Activated CD4-positive, alpha-beta T cell treated with anti-CD3 and anti-CD28 coated beads, Interleukin-10, Interleukin-2, amounts not matched to agents 100 ng/mL and 50 ng/mL, durations not matched to agents 16 hours and 8 hours (primary cell): ENCODE data around the gene SLC6A13.

Source experiments
- DNase-seq: peaks from one replicate; pipeline ENCODE4 v3.0.0-alpha.2; 2020

The SLC6A13 gene

DNA sequence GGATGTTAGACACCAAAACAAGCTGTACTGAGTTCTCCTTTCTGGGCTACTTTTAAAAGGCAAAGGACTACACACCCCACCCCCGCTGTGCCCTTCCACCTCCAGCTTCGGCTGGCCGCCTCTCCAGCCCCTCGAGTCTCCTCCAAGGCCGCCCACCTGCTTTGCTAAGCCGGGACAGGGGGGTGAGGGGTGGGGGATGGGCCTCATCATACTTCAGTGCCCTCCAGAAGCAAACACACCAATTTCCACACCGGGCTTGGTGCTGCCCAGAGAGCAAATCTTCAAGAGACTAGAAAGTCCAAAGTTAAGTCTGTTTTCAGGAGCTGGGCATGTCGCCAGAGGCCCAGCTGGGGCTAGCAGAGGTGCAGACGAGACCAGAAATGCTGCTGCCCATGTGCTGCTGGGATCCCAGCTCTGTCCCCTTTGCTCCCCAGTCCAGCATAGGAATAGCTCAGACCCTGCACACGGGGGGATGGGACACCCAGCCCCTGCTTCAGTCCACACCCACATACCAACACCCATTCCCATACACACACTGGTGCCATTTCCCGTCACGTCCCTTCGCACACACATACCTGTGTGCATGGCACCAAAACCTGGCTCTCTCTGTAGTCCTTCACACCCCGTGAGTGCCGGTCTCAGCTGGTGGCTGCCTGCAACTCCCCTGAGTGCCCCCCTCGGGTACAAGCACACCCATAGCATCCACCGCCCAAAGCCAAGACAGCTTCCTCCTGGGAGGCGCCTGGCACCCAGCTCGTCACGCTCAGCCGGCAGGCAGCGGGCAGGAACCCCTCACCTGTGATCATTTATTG lies 49.7 kb downstream of the SLC6A13 start:
- DNase-seq = no peak

DNA sequence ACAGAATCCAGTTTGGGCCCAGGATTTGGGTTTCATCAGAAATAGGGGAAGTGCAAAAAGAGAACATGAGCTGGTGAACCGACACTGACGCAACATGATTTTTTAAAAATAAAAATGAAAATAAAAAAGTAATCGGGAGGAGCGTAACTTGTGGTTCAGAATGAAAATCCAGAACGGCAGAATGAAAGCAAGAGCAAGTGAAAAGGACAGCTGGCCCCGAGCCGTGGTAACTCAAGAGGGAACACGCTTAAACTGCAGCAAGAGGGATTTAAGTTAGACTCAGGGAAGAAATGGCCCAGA lies 50.3 kb downstream of the SLC6A13 start:
- no peak for DNase-seq

DNA sequence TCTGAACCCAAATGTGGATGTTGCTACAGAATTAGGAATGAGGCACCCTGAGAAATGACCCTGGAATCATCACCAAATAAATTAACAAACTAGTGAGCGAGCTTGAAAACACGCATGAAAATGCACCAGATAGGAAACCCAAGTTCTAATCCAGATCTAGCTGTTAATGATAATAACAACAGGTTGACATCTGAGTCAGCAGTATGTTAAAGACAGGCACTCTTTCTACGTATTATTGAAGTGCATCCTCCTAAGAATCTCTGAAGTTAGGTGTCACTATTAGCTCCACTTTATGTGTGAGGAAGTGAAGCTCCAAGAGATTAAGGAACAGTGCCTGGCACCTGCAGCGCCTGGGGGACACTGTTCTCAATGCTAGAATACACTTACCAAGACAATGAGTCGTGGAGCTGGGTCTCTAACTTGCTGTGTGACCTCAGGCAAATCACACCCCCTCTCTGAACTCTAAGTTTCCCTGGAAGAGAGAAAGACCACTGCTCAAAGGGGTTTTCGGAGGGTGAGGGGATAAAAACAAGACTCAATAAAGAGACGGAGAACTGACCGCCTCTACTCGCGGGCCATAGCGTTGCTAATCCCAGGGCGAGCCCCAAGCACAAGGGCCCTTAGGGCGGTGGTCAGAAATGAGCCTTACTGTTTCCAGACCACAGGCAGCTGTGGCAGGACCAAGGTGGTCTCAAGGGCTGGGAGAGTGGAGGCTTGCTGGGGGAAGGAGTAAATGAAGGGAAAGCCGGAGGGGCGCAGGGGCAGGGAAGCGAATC lies 50.8 kb downstream of the SLC6A13 start:
- DNase-seq = no peak

DNA sequence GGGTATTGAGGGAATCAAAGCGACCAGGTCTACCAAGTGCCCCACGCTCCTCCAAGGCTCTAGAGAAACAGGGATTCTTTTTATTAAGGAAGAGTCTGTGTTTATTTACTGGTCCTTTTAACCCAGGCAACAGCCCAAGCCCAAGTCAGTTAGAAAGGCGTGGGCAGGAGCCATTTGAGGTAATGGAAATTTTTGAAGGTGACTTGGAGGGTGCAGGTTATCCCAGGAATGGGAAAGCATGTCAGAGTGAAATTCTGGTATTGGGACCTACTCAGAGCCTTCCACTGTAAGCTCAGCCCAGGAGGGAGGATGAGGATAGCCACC lies 51.5 kb downstream of the SLC6A13 start:
- DNase-seq = no peak

DNA sequence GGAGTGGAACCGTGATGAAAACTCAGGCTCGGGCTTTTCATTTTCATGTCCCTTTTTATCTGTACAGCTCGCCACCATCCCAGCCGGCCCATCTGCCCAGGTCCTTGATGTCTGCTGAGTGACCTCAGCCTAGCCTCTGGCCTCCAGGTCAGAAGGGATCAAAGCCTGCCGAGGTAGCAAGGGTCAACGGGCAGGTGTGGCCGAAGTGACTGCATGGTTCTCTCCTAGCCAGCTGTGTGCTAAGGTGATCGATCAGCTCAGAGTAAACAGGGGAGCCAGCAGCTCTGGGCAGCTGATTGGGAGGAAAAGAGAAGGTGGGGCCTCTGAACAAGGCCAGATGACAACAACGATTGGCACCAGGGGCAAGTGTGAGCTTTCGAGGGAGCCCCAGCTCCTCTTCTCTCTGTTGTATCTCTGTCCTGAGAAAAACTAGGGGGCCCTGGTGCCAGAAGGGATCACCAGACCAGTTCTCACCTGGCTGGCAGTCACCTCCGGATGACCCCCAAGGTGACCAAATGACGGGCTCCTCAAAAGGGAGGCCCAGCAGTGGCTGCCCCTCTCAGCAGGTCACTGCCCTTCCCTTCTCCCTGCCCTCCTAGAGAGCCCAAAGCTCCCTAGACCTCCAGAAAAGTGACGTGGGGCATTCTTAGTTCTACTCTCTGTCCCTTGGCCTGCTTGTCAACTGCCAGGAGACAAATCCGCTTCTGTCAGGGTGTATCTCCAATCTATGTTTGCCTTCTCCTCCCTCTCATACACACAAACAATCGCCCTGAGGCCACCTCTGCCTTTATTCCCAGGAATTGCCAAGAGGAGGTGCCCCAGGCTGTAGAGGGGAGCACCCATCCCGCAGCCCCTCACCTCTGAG lies 52.1 kb downstream of the SLC6A13 start:
- no peak for DNase-seq

DNA sequence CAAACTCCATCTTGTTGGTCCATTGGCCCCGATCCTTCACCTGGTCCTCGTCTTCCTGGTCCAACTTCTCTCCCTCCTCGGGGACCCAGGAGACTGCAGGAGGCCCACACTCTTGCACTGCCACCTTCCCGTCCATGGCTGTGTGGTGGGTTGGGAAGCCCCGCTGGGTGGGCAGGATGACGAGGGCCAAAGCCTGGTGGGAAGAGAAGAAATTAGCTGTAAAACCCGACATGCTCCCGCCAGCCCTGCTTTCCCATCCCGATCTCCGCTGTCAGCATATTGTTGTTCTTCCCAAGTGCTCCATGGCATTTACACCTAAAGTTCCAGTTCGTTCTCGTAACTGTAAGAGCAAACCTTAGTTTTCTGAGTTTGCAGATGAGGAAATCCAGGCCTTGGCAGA lies 52.8 kb downstream of the SLC6A13 start:
- no peak for DNase-seq

DNA sequence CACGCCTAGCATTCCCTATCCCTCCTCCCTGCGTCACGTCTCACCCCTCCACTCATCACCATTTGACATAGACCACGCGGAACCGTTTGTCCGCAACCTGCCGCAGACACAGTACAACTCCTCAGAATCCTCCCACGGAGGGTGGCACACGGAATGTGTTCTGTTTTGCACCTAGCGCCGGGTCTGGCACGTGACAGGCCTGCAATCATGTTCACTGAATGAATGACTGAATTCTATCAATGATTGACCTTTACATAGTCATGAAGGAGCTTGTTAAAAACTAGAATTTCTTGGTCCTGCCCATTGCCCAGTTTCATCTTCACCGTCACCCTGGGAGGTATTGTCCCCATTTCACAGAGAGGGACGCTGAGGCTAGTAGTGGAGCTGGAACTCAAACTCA lies 53.4 kb downstream of the SLC6A13 start:
- DNase-seq = no peak

DNA sequence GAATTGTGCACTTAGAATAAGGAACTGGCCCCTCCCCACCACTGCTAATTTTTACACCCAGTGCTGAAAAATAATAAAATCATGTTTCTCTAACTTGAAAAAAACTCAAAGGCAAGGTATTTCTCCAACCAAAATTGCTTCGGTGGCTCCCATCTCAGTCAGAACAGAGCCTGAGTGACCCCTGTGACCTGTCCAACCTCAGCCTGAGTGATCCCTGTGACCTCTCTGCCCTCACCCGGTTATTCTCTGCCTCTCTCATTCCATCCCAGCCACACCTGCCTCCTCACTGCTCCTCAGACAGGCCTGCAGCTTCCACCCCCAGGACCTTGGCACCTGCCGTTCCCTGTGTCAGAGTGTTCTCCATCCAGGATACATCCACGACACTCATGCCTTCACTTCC lies 53.8 kb downstream of the SLC6A13 start:
- DNase-seq = no peak

DNA sequence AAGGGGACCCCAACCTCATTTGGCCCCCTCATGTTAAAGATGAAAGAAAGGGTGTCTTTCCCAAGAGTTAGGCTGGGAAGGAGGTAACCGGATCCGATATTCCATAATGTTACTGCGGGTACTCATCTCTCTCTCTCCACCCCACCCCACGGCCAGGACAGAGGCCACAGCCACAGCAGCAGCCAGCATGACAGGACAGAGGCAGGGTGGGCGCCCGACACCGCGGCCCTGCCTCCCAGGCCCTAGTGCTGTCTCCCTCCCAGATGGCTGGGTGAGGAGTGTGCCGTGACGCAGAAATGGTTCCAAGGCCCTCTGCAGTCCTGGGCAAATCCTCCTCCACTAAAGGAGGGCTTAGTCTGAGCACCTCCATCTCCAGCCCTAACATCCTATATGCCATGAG lies 54.8 kb downstream of the SLC6A13 start:
- no peak for DNase-seq

DNA sequence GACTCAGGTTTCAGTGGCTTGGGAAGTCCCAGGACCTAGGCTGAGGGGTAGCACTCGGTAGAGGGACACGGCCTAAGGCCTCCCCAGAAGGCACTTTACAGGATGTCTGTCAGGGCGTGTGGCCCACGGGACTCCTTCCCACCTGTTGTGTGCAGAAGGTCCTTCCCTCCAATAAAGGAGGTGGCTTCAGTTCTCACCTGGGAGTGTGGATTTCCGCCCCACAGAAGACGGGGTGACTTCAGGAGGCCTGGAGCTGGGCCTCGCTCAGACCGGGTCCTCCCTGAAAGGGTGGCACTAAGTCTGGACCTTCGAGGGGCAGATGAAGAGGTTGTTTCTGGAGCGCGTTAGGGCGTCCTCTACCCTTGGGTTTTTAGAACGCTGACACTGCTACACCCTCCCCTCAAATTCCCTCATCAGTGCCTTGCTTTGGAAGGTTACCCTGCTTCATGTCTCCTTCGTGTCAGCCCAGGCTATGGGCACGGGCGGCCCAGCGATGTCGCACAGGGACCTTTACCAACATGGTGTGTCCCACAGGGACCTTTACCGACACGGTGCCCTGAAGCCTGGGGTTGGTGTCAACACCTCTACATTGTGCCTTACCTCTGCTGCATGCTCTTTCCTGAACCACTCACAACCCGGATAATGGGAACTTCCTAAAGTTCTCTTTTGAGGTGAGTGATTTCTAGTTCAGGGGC lies 55.7 kb downstream of the SLC6A13 start:
- no peak for DNase-seq

DNA sequence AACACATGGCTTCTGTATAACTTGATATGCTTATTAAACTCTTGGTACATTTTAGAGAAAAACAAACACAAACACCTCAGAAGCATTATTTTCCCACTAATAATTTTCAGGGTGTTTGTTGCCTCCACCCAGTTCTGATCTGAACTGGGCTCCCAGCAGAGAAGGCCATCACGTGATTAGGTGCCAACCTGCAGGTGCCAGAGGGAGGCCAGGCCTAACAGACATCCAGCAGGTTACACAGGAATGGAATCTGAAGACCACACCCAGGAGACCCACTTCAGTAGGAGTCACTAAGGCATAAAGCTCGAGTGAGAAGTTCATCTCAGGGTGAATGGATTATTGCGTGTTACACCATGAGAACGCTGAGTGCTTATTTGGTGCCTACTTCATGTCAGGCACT lies 57.6 kb downstream of the SLC6A13 start:
- no peak for DNase-seq

DNA sequence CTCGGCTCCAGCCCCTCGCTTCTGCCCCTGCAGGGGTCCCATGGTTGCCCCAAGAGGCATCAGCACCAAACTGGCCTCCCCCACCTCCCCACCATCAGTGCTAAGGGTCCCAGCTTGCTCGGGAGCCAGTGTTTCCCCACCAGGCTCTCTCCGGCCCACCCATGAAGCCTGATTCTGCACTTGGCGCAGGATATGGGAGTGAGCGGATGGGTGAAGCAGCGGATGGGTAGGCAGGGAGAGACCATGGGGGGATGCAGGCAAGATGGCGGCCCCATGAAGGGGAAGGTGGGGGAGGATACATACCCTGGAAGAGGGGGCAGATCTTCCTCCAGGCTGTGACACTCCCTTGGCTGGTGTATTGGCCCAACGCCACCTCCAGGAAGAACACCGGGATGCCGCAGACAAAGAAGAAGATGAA lies 58.4 kb downstream of the SLC6A13 start:
- DNase-seq = no peak

DNA sequence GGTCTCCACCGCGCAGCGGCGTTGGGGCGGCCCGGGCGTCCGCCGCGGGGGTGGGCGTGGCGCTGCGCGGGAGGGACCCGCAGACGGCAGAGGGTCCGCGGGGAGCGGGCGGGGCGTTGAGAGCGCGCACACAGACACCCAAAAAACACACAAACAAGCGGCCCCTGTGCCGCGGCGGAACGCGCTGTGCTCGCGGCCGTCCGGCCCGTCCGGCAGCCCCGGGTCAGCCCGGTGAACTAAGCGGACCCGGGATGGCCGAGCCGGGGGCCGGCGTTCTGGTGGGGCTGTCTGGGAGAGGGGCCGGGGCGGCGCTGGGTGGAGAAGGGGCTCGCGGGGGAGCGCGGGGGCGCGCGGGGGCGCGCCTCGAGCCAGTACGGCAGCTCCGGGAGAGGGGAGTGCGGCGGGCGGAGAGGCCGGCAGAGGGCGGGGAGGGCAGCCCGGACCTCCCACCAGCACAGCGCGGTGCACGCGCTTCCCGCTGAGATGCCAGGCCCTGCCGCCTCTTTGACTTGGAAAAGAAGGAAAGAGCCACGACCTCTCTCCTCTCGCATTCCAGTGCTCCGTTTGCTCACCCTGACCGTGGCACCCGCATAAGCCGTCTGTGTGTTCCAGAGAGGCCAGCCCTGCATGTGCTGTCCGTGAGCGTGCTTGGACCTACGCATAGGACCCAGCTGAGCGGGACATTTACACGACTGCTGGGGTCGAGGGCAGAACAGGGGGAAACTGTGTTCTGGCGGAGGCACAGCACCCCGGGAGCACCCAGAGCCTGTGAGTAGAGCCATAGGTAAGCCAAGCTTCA lies 59.0 kb downstream of the SLC6A13 start:
- no peak for DNase-seq

DNA sequence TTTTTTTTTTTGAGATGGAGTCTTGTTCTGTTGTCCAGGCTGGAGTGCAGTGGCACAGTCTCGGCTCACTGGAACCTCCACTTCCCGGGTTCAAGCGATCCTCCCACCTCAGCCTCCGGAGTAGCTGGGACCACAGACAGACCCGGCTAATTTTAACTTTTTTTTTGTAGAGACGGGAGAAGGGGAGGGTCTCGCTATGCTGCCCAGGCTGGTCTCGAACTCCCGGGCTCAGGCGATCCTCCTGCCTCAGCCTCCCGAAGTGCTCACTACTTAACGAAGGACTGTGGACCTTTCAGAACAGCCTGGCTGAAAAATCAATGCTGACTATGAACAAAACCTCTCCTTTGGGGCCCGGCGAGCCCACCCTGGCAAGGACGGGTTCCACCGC lies 59.6 kb downstream of the SLC6A13 start:
- no peak for DNase-seq

DNA sequence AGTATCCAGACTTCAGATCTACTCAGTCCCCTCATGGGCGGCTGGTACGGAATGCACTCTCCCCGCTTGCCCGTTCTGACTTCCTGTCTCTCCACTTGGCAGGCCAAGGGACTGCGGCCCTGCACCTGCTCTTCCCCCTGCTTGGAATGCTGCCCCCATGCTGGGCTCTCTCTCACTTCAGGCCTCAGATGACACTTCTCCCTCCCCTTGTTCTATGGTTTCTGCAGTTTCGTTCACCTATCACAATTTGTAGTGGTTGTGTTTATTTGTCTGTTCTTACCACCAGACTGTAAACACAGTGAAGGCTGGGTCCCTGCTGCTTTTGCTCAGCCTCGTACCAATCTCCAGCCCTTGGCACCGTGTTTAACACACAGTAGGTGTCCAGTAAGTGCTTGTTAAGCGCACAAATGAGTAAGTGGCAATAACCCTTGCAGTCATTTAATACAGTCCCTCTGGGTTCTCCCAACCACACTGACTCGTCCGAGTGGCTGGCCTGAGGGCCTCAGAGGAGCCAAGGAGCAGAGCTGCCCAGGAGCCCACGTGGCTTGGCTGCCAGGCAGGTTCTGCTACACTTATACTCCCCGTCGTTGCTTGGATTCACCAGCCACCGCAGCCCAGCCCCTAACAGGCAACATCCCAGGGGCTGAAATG lies 60.4 kb downstream of the SLC6A13 start:
- no peak for DNase-seq

DNA sequence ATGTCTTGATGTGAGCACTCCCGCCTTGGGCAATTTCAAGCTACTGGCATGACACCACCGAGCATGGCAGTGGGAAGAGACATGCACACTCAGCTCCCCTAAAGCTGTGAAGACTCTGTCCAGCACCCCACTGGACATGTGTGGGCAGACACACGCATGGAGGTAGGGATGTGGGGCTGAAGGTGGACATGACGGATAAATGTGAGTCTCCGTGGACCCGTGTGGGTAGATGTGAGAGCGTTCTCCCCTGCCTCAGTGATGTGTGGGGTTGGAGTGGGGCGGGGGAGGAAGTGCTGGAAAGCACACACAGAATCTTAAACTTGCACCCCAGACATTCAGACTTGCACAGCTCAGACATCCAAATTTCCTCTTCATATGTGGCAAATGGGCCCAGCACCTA lies 61.3 kb downstream of the SLC6A13 start:
- DNase-seq = no peak

DNA sequence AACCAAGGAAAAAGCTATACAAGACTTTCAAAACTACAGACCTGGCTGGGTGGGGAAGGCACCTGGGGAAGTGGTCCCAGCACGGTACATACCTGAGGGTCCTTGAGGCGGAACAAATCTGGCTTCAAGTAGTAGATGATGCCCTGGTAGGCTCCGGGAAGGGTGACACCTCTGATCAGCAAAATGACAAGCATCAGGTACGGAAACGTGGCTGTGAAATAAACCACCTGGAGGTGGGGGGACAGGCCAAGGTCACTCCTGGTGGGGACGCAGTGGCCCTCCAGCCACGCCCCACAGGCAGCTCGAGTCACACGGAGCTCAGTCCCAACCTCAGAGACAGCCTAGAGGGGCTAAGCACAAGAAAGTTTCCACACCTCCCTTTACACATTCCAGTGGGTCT lies 63.9 kb downstream of the SLC6A13 start:
- DNase-seq = no peak

DNA sequence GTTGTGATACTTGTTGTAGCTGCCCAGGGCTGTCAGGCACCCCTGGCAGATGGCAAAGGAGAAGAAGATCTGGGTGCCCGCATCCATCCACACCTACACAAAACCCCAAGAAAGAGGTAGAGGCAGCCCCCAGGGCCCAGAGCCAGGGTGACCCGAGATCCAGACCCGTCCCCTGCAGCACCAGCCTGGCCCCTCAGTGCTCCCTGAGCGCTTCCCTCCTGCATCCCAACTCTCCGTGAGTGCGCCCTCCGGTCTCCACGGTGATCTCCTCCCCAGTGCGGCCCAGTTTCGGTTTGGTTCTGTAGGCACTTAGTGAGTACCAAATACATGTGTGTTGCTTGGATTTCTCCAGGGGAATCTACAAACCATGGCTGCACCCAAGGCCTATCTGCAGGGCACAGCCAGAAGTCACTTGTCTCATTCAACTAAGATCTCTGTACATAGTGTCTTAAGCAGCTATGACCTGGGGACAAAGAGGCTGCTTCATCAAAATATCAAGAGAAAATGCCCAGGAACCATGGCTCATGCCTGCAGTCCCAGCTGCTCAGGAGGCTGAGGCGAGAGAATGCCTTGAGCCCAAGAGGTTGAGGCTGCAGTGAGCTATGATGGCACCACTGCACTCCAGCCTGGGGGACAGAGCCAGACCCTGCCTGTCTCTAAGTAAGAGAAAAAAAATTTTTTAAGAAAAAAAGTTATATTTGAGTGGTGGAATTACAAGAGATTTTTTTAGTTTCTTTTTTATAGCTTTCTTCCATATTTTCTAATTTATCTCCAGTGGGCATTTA lies 64.5 kb downstream of the SLC6A13 start:
- DNase-seq = no peak

DNA sequence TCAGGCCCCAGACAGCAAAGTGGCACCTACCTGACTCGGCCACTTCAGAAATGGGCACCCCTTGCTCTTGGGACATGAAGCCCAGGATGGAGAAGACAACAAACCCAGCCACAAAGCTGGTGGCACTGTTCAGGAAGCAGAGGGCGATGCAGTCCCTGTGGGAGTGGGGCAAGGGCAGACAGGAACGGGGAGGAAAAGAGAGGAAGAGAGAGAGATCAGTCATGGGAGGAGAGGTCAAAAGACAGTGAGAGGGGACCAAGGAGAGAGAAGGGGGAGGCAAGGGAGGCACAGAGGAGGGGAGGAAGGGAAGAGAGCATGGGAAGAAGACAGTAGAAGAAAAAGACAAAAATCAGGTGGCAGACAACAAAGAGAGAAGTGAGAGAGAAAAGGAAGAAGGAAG lies 65.3 kb downstream of the SLC6A13 start:
- DNase-seq = no peak

DNA sequence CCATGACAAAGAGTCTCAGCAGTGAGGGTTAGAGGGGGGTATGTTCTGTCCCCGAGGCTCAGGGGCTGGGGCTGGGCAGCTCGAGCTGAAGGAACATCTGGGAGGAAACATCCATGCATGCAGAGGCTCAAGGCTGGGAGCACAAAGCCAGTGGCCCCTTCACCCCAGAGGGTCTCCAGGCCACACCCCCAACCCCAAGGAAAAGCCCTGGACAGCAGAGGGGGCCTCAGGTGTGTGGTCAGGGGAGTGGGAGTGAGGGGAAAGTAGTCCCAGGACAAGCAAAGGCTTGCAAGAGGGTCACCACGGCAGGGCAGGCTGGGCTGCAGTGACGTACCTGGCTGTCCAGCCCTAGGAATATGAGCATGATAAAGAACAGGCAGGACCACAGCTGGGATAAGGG lies 66.2 kb downstream of the SLC6A13 start:
- no peak for DNase-seq

DNA sequence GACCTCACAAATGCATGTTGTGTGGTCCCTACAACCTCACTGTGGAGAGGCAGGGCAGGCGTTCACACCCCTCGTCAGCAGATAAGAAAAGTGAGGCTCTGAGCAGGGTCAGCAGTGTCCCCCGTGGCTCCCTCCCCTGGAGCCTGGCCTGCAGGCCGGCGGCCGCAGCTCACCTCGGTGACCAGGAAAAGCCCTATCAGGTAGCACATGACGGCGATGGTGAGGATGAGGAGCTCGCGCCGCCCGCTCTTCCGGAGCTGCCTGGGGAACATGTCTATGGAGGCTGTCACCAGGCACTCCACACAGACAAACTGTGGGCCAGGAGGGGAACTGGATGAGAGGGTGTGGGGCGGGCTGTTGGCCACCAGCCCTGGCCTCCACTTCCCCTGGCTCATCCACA lies 66.7 kb downstream of the SLC6A13 start:
- DNase-seq = no peak
